Measurements from ENCODE around the gene DENND4B.

DNA sequence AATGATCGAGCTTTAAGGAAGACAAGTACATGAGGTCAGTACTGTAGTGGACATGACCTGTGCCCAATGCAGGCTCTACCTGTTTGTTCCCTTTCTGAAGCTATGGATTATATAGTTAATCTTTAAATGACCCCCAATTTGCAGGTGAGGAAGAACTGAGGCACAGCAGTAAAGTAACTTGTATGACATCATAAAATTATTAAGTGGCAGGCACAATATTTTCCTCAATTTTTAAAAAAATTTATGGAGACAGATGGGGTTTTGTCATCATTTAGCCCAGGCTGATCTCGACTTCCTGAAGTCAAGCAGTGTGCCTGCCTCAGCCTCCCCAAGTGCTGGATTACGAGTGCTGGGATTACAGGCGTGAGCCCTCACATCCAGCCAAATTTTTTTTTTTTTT lies 20.1 kb downstream of the DENND4B start:
- TF ChIP-seq FOXA1 (IDR thresholded peaks at IDR 0.05) (no peak), LEF1 (IDR thresholded peaks at IDR 0.05; ENCODE audit: borderline replicate concordance) (no peak)
